HG02885 (cell line): ENCODE measurements around the gene MAP3K7.

Source experiments
- ATAC-seq: cut with Tn5 transposase; IDR thresholded peaks from one replicate; pipeline ENCODE4 v1.9.1; 2021; ENCODE audit warnings: mild to moderate bottlenecking; ENCODE audit not compliant: unreplicated experiment, poor library complexity

MAP3K7 gene

GRCh38 chr6:90490030-90490716 lies 96.7 kb downstream of the MAP3K7 start:
- no peak for ATAC-seq

DNA sequence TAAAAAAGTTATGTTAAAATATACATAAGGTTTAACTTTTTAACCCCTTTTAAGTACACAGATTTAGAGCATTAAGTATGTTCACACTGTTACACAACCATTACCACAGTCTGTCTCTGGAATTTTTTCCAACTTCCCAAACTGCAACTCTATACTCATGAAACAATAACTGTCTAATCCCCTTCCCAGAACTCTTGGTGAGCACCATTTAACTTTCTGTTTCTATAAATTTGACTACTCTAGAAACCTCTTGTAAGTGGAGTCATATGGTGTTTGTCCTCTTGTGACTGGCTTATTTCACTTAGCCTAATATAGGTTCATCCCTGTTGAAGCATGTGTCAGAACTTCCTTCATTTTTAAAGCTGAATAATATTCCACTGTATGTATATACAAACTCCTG lies 98.1 kb downstream of the MAP3K7 start:
- no peak for ATAC-seq

DNA sequence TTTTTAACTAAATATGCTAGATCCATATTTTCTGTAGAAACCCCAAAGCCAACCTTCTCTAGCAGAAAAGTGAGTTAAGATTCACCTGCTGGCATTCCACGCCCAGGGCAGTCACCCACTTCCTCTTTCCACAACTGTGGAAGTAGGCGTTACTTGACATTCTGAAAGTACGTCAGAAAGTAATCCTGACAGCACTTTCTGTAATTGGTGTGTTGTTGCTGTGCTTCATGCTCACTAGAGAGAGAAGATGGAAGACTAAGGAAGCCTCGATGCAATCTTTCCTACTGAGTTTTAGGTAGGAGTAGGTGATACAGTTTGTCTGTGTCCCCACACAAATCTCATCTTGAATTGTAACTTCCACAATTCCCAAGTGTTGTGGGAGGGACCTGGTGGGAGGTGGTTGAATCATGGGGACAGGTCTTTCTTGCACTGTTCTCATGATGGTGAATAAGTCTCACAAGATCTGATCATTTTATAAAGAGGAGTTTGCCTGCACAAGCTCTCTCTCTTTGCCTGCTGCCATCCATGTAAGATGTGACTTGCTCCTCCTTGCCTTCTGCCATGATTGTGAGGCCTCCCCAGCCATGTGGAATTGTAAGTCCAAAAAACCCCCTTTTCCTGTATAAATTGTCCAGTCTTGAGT lies 101.1 kb downstream of the MAP3K7 start:
- ATAC-seq: peak; percentile 62

- no peak for ATAC-seq
Observed at GRCh38 chr6:90484903-90485302, 102.0 kb downstream of the MAP3K7 start.

DNA sequence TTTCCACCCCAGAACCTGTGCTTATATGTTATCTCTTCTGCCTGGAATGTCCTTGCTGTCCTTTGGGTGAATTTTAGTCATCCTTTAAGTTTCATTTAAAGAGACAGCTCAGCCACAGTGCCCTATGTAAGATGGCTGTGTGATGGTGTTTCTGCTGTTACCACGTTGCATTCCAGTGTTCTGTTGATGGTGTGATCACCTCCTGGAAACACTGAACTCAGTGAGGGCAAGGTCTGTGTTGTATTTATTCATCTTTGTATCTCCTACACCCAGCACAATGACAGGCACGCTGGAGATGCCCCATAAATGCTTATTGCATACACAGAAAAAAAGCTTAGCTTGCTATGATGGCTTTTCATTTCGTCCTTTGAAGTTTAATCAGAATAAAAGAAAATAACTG lies 102.5 kb downstream of the MAP3K7 start:
- ATAC-seq: no peak

DNA sequence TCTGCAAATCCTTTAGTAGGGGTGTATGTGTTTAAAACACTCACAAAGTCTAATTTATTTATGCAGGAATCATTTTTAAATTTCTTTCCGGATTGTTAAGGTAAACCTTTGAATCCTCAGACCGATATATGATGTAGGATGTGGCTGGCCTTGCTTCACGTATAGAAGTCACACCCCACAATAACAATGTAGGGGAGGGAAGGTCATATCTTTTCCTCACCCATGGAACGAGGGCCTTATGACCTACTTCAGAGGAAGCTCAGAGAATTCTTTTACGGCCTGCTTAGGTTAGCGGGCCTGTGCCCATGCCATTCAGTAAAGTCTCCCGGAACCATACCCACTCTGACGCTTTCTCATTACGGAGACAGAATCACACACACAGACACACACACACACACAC lies 102.9 kb downstream of the MAP3K7 start:
- ATAC-seq: no peak

- no peak for ATAC-seq
Observed at GRCh38 chr6:90483116-90483839, 103.6 kb downstream of the MAP3K7 start.

GRCh38 chr6:90480666-90481065 lies 106.2 kb downstream of the MAP3K7 start:
- no peak for ATAC-seq

- no peak for ATAC-seq
Observed at GRCh38 chr6:90479603-90479926, 107.3 kb downstream of the MAP3K7 start.

- ATAC-seq: peak; percentile 90
Observed at GRCh38 chr6:90478789-90479602, 107.9 kb downstream of the MAP3K7 start.

DNA sequence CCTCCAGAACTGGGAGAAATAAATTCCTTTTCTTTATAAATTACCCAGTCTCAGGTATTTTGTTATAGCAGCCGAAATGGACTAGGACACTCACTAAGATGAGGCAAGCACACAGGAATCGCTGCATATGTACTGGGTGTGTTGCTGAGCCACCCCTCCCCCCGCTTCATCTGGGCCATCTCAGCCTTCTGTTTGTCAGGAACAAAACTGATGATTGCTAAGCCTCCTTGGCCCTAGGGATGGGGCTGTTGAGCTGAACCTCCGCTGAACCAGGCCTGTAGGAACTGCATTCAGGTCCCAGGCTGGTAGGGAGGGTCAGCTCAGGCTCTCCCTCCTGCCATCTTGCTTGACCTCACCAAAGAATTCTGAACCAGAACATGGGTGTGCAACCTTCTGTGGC lies 108.6 kb downstream of the MAP3K7 start:
- ATAC-seq: no peak

DNA sequence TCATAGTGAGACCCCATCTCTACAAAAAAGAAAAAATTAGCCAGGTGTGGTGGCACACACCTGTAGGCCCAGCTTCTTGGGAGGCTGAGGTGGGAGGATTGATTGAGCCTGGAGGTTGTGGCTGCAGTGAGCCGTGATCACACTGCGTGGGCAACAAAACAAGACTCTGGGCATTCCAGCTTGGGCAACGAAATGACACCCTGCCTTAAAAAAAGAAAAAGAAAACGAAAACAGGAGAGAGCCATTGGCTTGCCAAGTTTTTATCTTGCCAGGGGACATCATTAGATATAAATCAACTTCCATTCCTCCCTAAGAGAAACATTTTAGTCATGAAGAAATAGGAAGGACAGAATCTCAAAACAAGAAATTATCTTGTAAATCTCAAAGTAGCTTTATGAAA lies 109.5 kb downstream of the MAP3K7 start:
- no peak for ATAC-seq

DNA sequence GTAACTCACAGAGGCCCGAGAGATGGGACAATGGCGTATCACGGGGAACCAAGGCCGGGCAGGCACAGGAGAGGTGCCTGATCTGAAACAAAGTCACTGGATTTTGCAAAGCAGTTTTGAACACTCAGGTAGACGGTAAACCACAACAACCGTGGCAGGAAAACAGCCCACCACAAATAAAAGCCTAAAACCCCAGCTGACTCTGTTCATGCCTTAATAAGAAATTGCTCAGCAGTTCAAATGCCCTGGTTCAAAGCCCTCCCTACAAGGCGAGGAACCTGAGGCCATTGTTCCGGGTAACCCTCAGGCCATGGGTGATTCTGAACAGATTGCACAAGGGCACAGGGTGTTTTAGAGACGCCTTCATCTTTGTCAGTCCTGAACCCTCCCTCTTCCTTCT lies 114.2 kb downstream of the MAP3K7 start:
- ATAC-seq: no peak

- ATAC-seq: no peak
Observed at GRCh38 chr6:90471263-90471662, 115.6 kb downstream of the MAP3K7 start.

GRCh38 chr6:90469906-90470305 lies 117.0 kb downstream of the MAP3K7 start:
- no peak for ATAC-seq

- no peak for ATAC-seq
Observed at GRCh38 chr6:90468859-90469258, 118.0 kb downstream of the MAP3K7 start.

DNA sequence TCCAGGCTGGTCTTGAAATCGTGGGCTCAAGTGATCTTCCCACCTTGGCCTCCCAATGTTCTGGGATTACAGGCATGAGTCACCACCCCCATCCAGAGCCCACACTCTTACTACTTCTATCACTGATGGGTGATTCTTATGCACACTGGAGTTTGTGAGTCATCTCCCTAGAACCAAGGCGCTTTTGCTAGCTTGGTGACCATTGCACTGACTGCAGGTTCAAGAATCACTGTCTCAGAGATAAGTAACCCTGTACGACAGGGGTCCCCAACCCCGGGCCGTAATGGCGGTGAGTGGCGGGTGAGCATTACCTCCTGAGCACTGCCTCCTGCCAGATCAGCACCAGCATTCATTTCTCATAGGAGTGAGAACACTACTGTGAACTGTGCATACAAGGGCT lies 118.8 kb downstream of the MAP3K7 start:
- ATAC-seq: no peak

- ATAC-seq: no peak
Observed at GRCh38 chr6:90467546-90467945, 119.3 kb downstream of the MAP3K7 start.

GRCh38 chr6:90466154-90466940 lies 120.5 kb downstream of the MAP3K7 start:
- ATAC-seq: peak; percentile 67

DNA sequence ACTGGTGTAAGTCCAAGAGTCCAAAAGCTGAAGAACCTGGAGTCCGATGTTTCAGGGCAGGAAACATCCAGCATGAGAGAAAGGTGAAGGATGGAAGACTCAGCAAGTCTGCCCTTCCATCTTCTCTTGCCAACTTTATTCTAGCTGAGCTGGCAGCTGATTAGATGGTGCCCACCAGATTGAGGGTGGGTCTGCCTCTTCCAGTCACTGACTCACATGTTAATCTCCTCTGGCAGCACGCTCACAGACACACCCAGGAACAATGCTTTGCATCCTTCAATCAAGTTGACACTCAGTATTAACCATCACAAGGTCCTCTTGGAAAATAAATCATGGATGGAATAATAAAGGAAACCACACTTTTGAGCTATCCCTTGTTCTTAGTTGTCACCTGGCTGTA lies 121.2 kb downstream of the MAP3K7 start:
- no peak for ATAC-seq
